HS-5 (cell line): Measurements from ENCODE around the gene C22orf39.

Experiments
- DNase-seq: peaks from one replicate; pipeline ENCODE4 v3.0.0-alpha.2; 2012; ENCODE audit warnings: low read depth

The C22orf39 gene

GRCh38 chr22:19400881-19401280, 46.6 kb downstream of the C22orf39 start:
- no peak for DNase-seq

GRCh38 chr22:19398652-19399051, 48.9 kb downstream of the C22orf39 start:
- no peak for DNase-seq

GRCh38 chr22:19398206-19398605, 49.3 kb downstream of the C22orf39 start:
- no peak for DNase-seq

DNA sequence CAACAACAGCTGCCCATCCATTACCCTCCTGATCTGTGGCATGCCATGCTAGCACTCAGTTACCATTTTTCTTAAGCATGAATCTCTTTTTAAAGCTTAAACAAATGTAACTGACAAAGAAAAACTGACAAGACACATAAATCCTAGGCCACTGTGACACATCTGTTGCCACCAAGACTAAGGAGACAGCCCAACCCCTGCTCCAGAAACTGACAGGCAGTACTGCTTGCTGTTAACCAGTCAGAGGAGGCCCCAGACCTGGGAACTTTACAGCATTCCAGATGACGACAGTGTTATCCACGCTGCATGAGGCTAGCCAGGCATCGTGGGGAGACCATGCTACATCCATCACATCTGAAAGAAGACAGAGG, 49.8 kb downstream of the C22orf39 start:
- DNase-seq = no peak

GRCh38 chr22:19396934-19397733, 50.4 kb downstream of the C22orf39 start:
- DNase-seq = no peak

GRCh38 chr22:19396561-19396933, 51.0 kb downstream of the C22orf39 start:
- DNase-seq = no peak

DNA sequence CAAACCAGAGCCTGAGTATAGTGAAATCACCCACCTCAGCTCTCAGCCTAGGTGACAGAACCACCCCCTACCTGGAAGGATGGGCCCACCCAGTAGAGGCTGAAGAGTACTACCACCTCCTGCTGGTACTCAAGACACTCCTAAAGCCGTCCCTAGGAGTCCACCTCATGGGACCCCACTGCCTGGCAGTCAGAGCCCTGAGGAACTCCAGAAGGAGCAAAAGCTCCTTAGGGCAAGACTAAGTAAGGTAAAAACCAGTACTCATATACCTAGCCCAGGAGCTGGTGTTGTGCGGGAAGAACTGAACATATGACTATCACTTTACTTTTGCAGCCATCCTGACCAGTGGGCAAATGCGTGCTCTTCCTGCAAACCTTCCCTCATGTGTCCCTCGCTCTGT, 52.2 kb downstream of the C22orf39 start:
- no peak for DNase-seq

DNA sequence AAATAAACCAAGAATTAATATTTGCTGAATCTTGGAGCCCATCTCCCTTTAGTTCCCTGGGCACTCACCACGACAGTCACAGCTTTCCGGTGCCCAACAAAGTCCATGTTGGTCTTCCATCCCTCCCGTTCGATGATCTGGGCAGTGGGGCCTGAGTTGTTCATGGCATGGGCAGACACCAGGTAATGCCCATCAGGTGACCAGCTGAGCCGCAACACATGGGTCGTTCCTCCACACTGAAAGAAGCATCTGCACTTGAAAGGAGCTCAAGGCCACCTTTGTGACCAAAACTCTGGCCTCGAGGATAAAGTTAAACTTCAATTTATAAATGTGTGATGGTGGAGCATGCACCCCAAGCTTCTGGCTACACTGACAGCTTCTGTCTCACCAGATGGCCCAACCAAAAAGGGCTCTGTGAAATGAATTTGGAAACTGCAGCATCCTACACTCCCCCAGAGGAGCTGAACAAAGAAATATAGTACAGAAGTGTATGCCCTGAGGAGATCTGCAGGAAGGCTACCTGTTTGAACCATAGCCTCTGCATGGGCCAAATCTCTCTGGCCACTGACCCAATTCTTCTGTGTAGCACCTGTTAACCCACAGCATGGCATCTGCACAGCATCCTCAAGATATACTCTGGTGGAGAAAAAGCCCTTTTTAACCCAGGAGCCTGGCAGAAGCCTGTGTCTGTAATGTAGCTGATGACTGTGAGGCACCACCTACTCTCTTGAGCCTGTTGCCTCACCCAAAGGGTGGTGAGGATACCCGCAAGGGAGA, 53.0 kb downstream of the C22orf39 start:
- DNase-seq = no peak

GRCh38 chr22:19393704-19394103, 53.8 kb downstream of the C22orf39 start:
- no peak for DNase-seq
